Liver (tissue), 9 donors: Measurements from ENCODE around the gene UBL3. TPM values are rescaled to one million over a fixed set of nuclear protein-coding genes. Genes with fewer than 3 reads are reported as not detected.

Experiments
- DNase-seq: peaks from one replicate; pipeline ENCODE4 v3.0.0-alpha.2; 2017; ENCODE audit warnings: low spot score
- H3K27ac ChIP-seq, 2 donors: one replicate each; pipeline ENCODE4 v1.7.0; 2013; ENCODE audit warnings: inconsistent platforms in 2 of 2, low read length in 2 of 2, control low read depth in 1 of 2, low read depth in 1 of 2, mild to moderate bottlenecking in 1 of 2
- H3K27me3 ChIP-seq, 4 donors: one replicate each; pipeline versions ENCODE4 v1.6.1 to v1.7.0; 2013; ENCODE audit warnings: low read length in 3 of 4, inconsistent platforms in 1 of 4, mild to moderate bottlenecking in 1 of 4, moderate library complexity in 1 of 4; ENCODE audit not compliant: control insufficient read depth in 4 of 4, insufficient read depth in 4 of 4
- H3K36me3 ChIP-seq, 4 donors: one replicate each; pipeline versions ENCODE4 v1.6.1 to v1.7.0; 2013; ENCODE audit warnings: low read length in 3 of 4, mild to moderate bottlenecking in 3 of 4, low read depth in 1 of 4, moderate library complexity in 1 of 4; ENCODE audit not compliant: control insufficient read depth in 4 of 4, insufficient read depth in 3 of 4
- H3K4me1 ChIP-seq, 4 donors: one replicate each; pipeline versions ENCODE4 v1.6.1 to v1.7.0; 2013; ENCODE audit warnings: low read length in 3 of 4, mild to moderate bottlenecking in 3 of 4, moderate library complexity in 1 of 4; ENCODE audit not compliant: control insufficient read depth in 4 of 4, insufficient read depth in 4 of 4
- H3K4me3 ChIP-seq, 3 donors: one replicate each; pipeline versions ENCODE4 v1.6.1 to v1.7.0; 2013; ENCODE audit warnings: low read length in 3 of 3, control low read depth in 1 of 3, low read depth in 1 of 3, mild to moderate bottlenecking in 1 of 3
- H3K9ac ChIP-seq, 2 donors: one replicate each; pipeline ENCODE4 v1.7.0; 2013; ENCODE audit warnings: low read length in 2 of 2, mild to moderate bottlenecking in 2 of 2, moderate library complexity in 2 of 2, control low read depth in 1 of 2, low read depth in 1 of 2
- H3K9me3 ChIP-seq, 4 donors: one replicate each; pipeline versions ENCODE4 v1.6.1 to v1.7.0; 2013; ENCODE audit warnings: low read length in 3 of 4; ENCODE audit not compliant: control insufficient read depth in 4 of 4
- ATF3 ChIP-seq: IDR thresholded peaks from 2 replicates; pipeline ENCODE4 v1.6.1; 2016; ENCODE audit warnings: antibody characterized with exemption
- EGR1 ChIP-seq, 2 donors: IDR thresholded peaks; 2 replicates each; pipeline ENCODE4 v1.6.1; 2016 to 2018; ENCODE audit warnings: antibody characterized with exemption in 2 of 2, low read depth in 2 of 2
- HNF4A ChIP-seq, 2 donors: conservative IDR thresholded peaks; 2 replicates each; pipeline ENCODE4 v1.6.1; 2016; ENCODE audit warnings: antibody characterized with exemption in 2 of 2, mild to moderate bottlenecking in 2 of 2
- HNF4G ChIP-seq: IDR thresholded peaks from 2 replicates; pipeline ENCODE4 v1.6.1; 2016; ENCODE audit warnings: antibody characterized with exemption
- JUND ChIP-seq, 2 donors: IDR thresholded peaks; 2 replicates each; pipeline ENCODE4 v1.6.1; 2016; ENCODE audit warnings: antibody characterized with exemption in 2 of 2
- NR2F2 ChIP-seq: IDR thresholded peaks from 2 replicates; pipeline ENCODE4 v1.6.1; 2016; ENCODE audit warnings: antibody characterized with exemption
- RAD21 ChIP-seq, 2 donors: IDR thresholded peaks; 2 replicates each; pipeline ENCODE4 v1.6.1; 2016; ENCODE audit warnings: antibody characterized with exemption in 2 of 2, mild to moderate bottlenecking in 2 of 2
- REST ChIP-seq: IDR thresholded peaks from 2 replicates; pipeline ENCODE4 v1.6.1; 2016; ENCODE audit warnings: antibody characterized with exemption, mild to moderate bottlenecking
- RXRA ChIP-seq, 2 donors: IDR thresholded peaks; 2 replicates each; pipeline ENCODE4 v1.6.1; 2017 to 2018; ENCODE audit warnings: antibody characterized with exemption in 2 of 2, mild to moderate bottlenecking in 1 of 2
- SP1 ChIP-seq: IDR thresholded peaks from 2 replicates; pipeline ENCODE4 v1.6.1; 2018; ENCODE audit warnings: antibody characterized with exemption, mild to moderate bottlenecking
- TAF1 ChIP-seq: conservative IDR thresholded peaks from 2 replicates; pipeline ENCODE4 v1.6.1; 2016; ENCODE audit warnings: antibody characterized with exemption, mild to moderate bottlenecking
- YY1 ChIP-seq: IDR thresholded peaks from 2 replicates; pipeline ENCODE4 v1.6.1; 2016; ENCODE audit warnings: antibody characterized with exemption, mild to moderate bottlenecking
- ZBTB33 ChIP-seq: IDR thresholded peaks from 2 replicates; pipeline ENCODE4 v1.6.1; 2016; ENCODE audit warnings: antibody characterized with exemption
- WGBS: extraction: QIAGEN DNeasy Blood & Tissue Kit; methylation state at CpG from one replicate; pipeline ENCODE4 v1.1.7; 2013; 5-methylcytosine and 5-hydroxymethylcytosine counted together
- polyA plus RNA-seq, 2 donors: library from polyadenylated mRNA; stranded (reverse) in 1 of 2; unstranded in 1 of 2; fragments of 200-250 nt in 1 of 2; fragments of >200 nt in 1 of 2; fragmentation: Nextera tagmentation in 1 of 2; extraction: Ambion mirVana in 1 of 2; gene quantifications; one replicate each; pipeline versions ENCODE4 v1.2.1 to v1.2.3, GENCODE V29; 2013 to 2015
- total RNA-seq, 2 donors: library from RNA; depleted of rRNA; stranded (reverse); fragments of >200 nt; gene quantifications; one replicate each; pipeline ENCODE4 v1.2.3, GENCODE V29; 2014
- TF ChIP-seq, protein P1 (sequence below): IDR thresholded peaks from 2 replicates; pipeline ENCODE4 v1.6.1; 2016; ENCODE audit warnings: antibody characterized with exemption
- donor health status: healthy.
- donor health status: healthy.
- donor health status: healthy.
- donor health status: healthy.
- donor health status: healthy.

UBL3 gene
- total and polyA plus RNA-seq, 4 donors = 13.9 to 21.3 (median 15.9) TPM

GRCh38 chr13:29857085-29857484 is 6.7 kb upstream of the UBL3 start:
- TF ChIP-seq EGR1 (IDR thresholded peaks at IDR 0.05; ENCODE audit: low read depth in 2 of 2) (no peak), ATF3 (no peak), NR2F2 (no peak), HNF4A (conservative IDR thresholded peaks at IDR 0.05) (no peak), SP1 (no peak), TAF1 (no peak), REST (no peak)
- TF ChIP-seq, protein P1, sequence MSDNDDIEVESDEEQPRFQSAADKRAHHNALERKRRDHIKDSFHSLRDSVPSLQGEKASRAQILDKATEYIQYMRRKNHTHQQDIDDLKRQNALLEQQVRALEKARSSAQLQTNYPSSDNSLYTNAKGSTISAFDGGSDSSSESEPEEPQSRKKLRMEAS = no peak
- Histone ChIP-seq H3K9me3 (no peaks in the 10 kb centered on the region), H3K27me3 (no peaks in the 10 kb centered on the region), H3K36me3 (no peaks in the 10 kb centered on the region), H3K27ac (no peak overlapping the region), H3K4me1 (no peaks in the 10 kb centered on the region), H3K4me3 (no peak overlapping the region), H3K9ac (no peak overlapping the region)
- WGBS = 97% methylated on average over 2 of the region's 2 CpGs
- no peak for DNase-seq

DNA sequence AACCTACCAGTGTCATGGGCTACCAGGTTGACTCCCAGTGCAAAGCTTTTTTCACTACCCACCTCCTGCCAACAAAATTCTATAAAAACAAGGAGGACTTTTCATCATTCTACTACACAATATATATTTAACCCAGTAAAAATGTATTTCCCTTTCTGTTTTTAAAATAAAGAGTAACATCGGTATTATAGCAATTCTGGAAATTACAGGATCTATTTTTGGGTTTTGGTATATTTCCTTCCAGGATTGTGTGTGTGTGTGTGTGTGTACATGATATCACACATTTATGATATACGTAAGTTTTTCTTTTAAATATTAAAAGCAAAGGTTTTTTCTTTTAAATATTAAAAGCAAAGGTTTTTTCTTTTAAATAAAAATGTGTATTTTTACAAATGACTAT is 6.0 kb upstream of the UBL3 start:
- WGBS = 85% methylated on average over 2 of the region's 2 CpGs
- H3K9ac ChIP-seq = no peak overlapping the region
- no peaks in the 10 kb centered on the region for H3K4me1 ChIP-seq
- DNase-seq = no peak
- H3K4me3 ChIP-seq = no peak overlapping the region
- H3K27ac ChIP-seq = no peak overlapping the region
- H3K36me3 ChIP-seq = no peaks in the 10 kb centered on the region
- no peaks in the 10 kb centered on the region for H3K9me3 ChIP-seq
- no peak for TF ChIP-seq TAF1
- TF ChIP-seq YY1 = no peak
- TF ChIP-seq, protein P1 = no peak
- TF ChIP-seq ZBTB33 = no peak
- no peak for TF ChIP-seq JUND (IDR thresholded peaks at IDR 0.05)
- TF ChIP-seq HNF4G = no peak
- no peaks in the 10 kb centered on the region for H3K27me3 ChIP-seq

DNA sequence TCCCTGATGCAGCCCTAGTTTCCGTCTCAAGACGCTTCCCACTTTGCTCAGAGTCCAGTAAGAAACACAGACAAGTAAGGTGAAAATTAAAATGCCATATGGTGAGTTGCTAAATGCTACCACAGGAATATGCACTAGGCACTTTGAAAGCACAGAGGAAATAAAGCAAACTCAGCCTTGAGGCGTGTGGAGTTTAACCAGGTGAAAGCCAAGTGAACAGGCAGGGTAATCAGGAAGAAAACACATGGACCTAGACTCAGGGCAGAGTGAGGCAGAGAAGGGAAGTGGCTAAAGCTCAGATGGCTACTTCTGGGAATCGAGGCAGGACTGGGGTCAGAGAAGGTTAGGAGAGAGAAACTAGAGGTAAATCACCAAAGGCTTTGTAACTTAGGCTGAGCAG is 5.4 kb upstream of the UBL3 start:
- TF ChIP-seq SP1 = no peak
- no peak for TF ChIP-seq ATF3
- TF ChIP-seq ZBTB33 = no peak
- TF ChIP-seq REST = no peak
- no peak for TF ChIP-seq RAD21 (IDR thresholded peaks at IDR 0.05)
- TF ChIP-seq YY1 = no peak
- TF ChIP-seq RXRA (IDR thresholded peaks at IDR 0.05) = no peak
- H3K4me3 ChIP-seq = no peak overlapping the region
- no peak for DNase-seq
- H3K27me3 ChIP-seq = no peaks in the 10 kb centered on the region
- no peak overlapping the region for H3K9ac ChIP-seq
- H3K27ac ChIP-seq = no peak overlapping the region
- H3K4me1 ChIP-seq = peaks cover 0 to 1% (median under 1%) of the 10 kb centered on the region in 4 donors
- 74% methylated on average over 4 of the region's 4 CpGs for WGBS
- H3K36me3 ChIP-seq = no peaks in the 10 kb centered on the region
- no peaks in the 10 kb centered on the region for H3K9me3 ChIP-seq
